ENCODE measurements around the gene SIAH2. TPM values are rescaled to one million over a fixed set of nuclear protein-coding genes. Genes with fewer than 3 reads are reported as not detected.

SIAH2 gene
- total RNA-seq, result 10 to 100 TPM; 25.3 to 37.9 (median 28.0) TPM

- no peak for TF ChIP-seq CTCF (IDR thresholded peaks at IDR 0.05; ENCODE audit: low read depth)
Observed at GRCh38 chr3:150763122-150763840, at the start of gene SIAH2. Gene SIAH2 (minus strand): TSS chr3:150763169. CDS start chr3:150762849, 320 bp downstream.

GRCh38 chr3:150811984-150812383, 49.0 kb upstream of the SIAH2 start:
- no peak for TF ChIP-seq CTCF (IDR thresholded peaks at IDR 0.05; ENCODE audit: low read depth)

- no peak for TF ChIP-seq CTCF (IDR thresholded peaks at IDR 0.05; ENCODE audit: low read depth)
Observed at GRCh38 chr3:150810641-150811040, 47.7 kb upstream of the SIAH2 start.

GRCh38 chr3:150806185-150806835, 43.3 kb upstream of the SIAH2 start:
- TF ChIP-seq CTCF (IDR thresholded peaks at IDR 0.05; ENCODE audit: low read depth), result no peak

GRCh38 chr3:150805354-150805753, 42.4 kb upstream of the SIAH2 start:
- no peak for TF ChIP-seq CTCF (IDR thresholded peaks at IDR 0.05; ENCODE audit: low read depth)

GRCh38 chr3:150803440-150803985, 40.5 kb upstream of the SIAH2 start:
- TF ChIP-seq CTCF (IDR thresholded peaks at IDR 0.05; ENCODE audit: low read depth), result no peak

GRCh38 chr3:150800722-150801121, 37.8 kb upstream of the SIAH2 start:
- TF ChIP-seq CTCF (IDR thresholded peaks at IDR 0.05; ENCODE audit: low read depth), result no peak

Measured in subcutaneous adipose tissue (tissue), 4 donors.